Measurements from ENCODE around the gene GRIN1. TPM values are rescaled to one million over a fixed set of nuclear protein-coding genes. Genes with fewer than 3 reads are reported as not detected.

The GRIN1 gene
- total RNA-seq, 6 experiments from 2014 or later, result not detected

DNA sequence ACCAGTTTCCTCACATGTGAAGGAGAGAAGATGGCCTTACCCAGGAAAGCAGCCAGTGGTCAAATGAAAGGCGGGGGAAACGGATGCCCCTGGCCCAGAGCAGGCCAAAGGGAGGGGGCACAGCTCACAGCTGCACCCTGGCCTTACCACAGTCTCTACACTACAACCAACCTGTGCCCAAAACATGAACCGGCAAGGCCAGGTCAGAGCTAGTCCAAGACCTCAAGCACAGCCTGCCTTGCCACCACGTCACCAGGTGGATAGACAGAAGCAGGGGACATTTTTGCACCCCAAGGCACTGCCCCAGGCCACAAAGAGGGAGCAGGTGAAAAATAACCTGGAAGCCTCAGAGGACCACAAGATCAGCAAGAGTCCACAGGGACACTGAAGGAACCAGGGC, 4.5 kb downstream of the GRIN1 start:
- 33% methylated on average over 1 of the region's 4 CpGs for WGBS (ENCODE audit: insufficient coverage, low coverage, low lambda C conversion rate, missing lambda C conversion rate)
- Histone ChIP-seq H3K9me3 (no peaks in the 10 kb centered on the region), H3K27me3 (peaks cover 0 to 10% of the 10 kb centered on the region in 2 donors), H3K36me3 (no peaks in the 10 kb centered on the region), H3K4me3 (no peak overlapping the region), H3K27ac (no peak overlapping the region), H3K4me1 (no peaks in the 10 kb centered on the region)
- DNase-seq (no peak), ATAC-seq (no peak)
- TF ChIP-seq POLR2A (IDR thresholded peaks at IDR 0.05), result no peak
- TF ChIP-seq, protein P1, sequence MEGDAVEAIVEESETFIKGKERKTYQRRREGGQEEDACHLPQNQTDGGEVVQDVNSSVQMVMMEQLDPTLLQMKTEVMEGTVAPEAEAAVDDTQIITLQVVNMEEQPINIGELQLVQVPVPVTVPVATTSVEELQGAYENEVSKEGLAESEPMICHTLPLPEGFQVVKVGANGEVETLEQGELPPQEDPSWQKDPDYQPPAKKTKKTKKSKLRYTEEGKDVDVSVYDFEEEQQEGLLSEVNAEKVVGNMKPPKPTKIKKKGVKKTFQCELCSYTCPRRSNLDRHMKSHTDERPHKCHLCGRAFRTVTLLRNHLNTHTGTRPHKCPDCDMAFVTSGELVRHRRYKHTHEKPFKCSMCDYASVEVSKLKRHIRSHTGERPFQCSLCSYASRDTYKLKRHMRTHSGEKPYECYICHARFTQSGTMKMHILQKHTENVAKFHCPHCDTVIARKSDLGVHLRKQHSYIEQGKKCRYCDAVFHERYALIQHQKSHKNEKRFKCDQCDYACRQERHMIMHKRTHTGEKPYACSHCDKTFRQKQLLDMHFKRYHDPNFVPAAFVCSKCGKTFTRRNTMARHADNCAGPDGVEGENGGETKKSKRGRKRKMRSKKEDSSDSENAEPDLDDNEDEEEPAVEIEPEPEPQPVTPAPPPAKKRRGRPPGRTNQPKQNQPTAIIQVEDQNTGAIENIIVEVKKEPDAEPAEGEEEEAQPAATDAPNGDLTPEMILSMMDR (IDR thresholded peaks at IDR 0.05), result no peak
- intact Hi-C loops (cut with DNase I), result no loop called here

GRCh38 chr9:137145731-137146526, 7.0 kb downstream of the GRIN1 start:
- Histone ChIP-seq H3K36me3 (no peaks in the 10 kb centered on the region), H3K27me3 (peaks cover 0 to 4% of the 10 kb centered on the region in 2 donors), H3K27ac (no peak overlapping the region), H3K9me3 (no peaks in the 10 kb centered on the region), H3K4me3 (no peak overlapping the region), H3K4me1 (no peaks in the 10 kb centered on the region)
- intact Hi-C loops (cut with DNase I), result no loop called here
- ATAC-seq (no peak), DNase-seq (no peak)
- WGBS (ENCODE audit: insufficient coverage, low coverage, low lambda C conversion rate, missing lambda C conversion rate), result 53% methylated on average over 3 of the region's 49 CpGs
- TF ChIP-seq, protein P1 (IDR thresholded peaks at IDR 0.05), result no peak
- TF ChIP-seq POLR2A (IDR thresholded peaks at IDR 0.05), result no peak

- Histone ChIP-seq H3K27ac (no peak overlapping the region), H3K4me1 (no peaks in the 10 kb centered on the region), H3K27me3 (peaks cover 0 to 4% of the 10 kb centered on the region in 2 donors), H3K9me3 (no peaks in the 10 kb centered on the region), H3K36me3 (no peaks in the 10 kb centered on the region), H3K4me3 (no peak overlapping the region)
- ATAC-seq (no peak), DNase-seq (no peak)
- TF ChIP-seq, protein P1 (IDR thresholded peaks at IDR 0.05), result no peak
- no peak for TF ChIP-seq POLR2A (IDR thresholded peaks at IDR 0.05)
- intact Hi-C loops (cut with DNase I), result no loop called here
- 30% methylated on average over 6 of the region's 9 CpGs for WGBS (ENCODE audit: insufficient coverage, low coverage, low lambda C conversion rate, missing lambda C conversion rate)
Observed at GRCh38 chr9:137146527-137146918, 7.6 kb downstream of the GRIN1 start.

- no peak for DNase-seq
- peaks cover 0 to 4% of the 10 kb centered on the region in 2 donors for H3K27me3 ChIP-seq
- no peaks in the 10 kb centered on the region for H3K36me3 ChIP-seq
- H3K9me3 ChIP-seq, result no peaks in the 10 kb centered on the region
- H3K4me1 ChIP-seq, result no peaks in the 10 kb centered on the region
- ATAC-seq, result no peak
- no peak for TF ChIP-seq POLR2A (IDR thresholded peaks at IDR 0.05)
- TF ChIP-seq, protein P1 (IDR thresholded peaks at IDR 0.05), result no peak
- intact Hi-C loops (cut with DNase I), result no loop called here
- 73% methylated on average over 19 of the region's 26 CpGs for WGBS (ENCODE audit: insufficient coverage, low coverage, low lambda C conversion rate, missing lambda C conversion rate)
- no peak overlapping the region for H3K27ac ChIP-seq
- no peak overlapping the region for H3K4me3 ChIP-seq
Observed at GRCh38 chr9:137147091-137147792, 8.3 kb downstream of the GRIN1 start.

All from right lobe of liver (tissue), 6 donors.